SIG-M5 (cell line): ENCODE measurements around the gene PACSIN2.
"Not testable (repeated sequence)": the region's sequence is repeated elsewhere in the genome, so short reads cannot be mapped to it uniquely, and the experiment has no call there.

Experiments used
- DNase-seq: peaks from one replicate; lab custom pipeline; 2025; lab: John Stamatoyannopoulos, UW

PACSIN2 gene

GRCh38 chr22:42991010-42991651 is 23.8 kb downstream of the PACSIN2 start:
- no peak for DNase-seq

DNA sequence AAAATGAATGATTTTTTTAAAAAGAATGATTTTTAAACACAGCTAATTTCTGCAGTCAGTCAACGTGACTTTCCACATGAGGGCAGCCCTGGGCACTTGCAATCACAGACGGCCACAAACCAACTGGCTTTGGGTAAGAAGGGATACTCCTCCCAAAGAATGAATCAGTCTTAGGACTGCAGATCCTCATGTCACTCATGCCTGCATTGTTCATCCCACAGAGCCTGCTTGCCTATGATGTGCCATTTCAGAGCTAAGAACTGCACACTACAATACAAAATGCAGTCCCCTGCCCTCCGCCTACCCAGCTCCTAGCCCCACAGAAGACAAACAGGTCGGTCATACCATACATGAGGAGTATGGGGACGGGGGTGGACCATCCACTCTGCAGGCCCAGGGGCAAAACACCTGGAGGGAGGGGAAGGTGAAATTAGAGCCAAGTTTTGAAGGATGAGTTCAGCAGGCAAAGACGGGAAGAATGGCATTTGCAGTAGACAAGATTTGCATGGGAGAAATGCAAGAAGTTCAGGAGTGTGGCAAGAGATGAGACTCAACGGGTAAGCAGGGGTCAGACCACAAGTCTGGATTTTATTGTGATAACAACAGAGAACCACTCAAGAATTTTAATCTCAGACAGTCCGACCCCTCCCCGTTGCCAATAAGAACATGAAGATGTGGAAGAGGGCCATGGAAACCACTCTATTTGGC is 24.7 kb downstream of the PACSIN2 start:
- DNase-seq, result no peak

DNA sequence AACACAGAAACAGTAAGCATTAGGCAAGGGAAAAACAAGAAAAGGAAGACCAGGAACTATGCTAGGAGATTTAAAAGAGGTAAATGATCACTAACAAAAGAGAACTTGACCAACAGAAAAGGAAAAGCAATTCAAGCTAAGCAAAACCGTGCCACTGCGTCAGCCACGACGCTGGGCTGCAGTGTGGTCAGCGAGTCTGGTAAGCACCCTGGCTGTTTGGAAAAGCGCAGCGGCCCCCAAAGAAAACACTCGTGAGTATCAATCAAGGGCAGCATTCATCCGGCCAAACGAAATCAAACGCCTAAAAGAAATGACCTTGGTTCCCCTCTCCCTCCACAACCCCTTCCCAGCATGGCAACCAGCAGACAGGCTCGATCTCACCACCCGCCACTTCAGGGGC is 28.8 kb downstream of the PACSIN2 start:
- no peak for DNase-seq

DNA sequence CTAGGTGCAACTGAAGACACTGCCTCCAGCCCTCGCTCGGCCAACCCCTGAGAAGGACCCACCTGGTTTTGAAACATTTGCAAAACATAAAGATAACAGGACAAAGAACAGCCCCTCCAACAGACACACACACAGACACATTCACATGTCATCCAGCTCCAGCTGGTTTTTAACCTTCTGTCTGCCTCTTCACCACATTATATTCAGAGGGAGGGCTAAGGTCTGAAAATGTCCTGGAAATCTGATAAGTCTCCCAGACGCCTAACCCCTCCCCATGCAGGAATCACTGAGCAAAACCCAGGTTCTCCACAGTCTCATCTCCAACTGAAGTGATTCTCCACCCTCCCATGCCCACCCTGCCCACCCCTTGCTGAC is 29.4 kb downstream of the PACSIN2 start:
- no peak for DNase-seq

GRCh38 chr22:42984814-42985530 is 30.0 kb downstream of the PACSIN2 start:
- no peak for DNase-seq

GRCh38 chr22:42984397-42984796 is 30.6 kb downstream of the PACSIN2 start:
- no peak for DNase-seq

- no peak for DNase-seq
Observed at GRCh38 chr22:42983470-42983869, 31.5 kb downstream of the PACSIN2 start.

- DNase-seq, result no peak
Observed at GRCh38 chr22:42979606-42980005, 35.3 kb downstream of the PACSIN2 start.

GRCh38 chr22:42978453-42979103 is 36.4 kb downstream of the PACSIN2 start:
- DNase-seq, result no peak

- no peak for DNase-seq
Observed at GRCh38 chr22:42977569-42977968, 37.4 kb downstream of the PACSIN2 start.

GRCh38 chr22:42976217-42976933 is 38.6 kb downstream of the PACSIN2 start:
- no peak for DNase-seq

DNA sequence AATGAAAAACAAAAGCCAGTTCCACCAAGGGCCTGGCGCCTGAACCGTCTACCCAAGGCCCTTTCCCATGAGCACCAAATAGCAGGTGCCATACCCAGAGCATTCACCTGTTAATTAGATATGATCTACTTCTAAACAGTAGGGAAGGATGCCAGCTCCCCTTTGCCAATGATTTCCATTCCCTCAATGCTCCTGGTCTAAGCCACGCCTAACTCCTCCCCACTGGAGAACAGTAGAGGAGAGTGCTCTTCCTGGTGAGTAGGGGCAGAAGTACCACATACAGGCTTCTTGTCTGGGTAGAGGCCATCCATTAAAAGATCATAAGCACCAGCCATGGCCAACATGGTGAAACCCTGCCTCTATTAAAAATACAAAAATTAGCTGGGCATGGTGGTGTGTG is 40.7 kb downstream of the PACSIN2 start:
- no peak for DNase-seq

GRCh38 chr22:42973536-42973881 is 41.4 kb downstream of the PACSIN2 start:
- no peak for DNase-seq

DNA sequence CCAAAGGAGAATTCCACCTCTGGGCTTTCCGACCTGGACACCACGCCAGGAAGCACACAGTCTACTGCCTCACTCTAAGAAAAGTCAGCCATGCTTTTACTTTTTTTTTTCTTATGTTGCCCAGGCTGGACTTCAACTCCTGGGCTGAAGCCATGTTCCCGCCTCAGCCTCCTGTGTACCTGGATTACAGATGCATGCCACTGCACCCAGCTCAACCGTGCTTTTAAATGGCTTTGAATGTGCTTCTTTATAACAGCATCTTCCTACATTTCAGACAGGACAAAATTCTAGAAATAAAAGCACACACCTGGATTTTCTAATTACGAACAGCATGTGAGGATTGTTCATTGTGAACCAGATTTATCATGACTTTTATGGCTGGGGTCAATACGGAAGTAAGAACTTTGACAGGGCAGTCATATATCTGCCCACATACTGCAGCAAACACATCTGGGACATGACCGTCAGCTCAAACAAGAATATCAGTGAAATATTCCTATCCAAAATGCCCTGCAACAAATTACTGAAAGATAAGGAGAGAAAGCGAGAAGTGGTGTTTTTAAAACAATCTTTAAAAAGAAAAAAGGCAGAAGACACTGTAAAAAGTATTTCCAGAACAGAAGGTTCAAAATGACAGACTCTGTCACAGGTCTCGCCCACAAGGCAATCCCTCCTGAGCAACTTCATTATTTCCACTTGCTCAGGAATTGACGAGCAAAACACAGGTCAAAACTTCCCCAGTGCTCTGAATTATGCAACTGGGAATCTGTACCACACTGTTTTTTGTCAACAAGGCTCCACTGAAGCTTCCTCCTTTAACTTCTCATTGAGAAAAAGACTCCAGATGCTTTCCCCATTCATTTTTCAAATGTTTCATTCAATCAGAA is 42.1 kb downstream of the PACSIN2 start:
- no peak for DNase-seq

DNA sequence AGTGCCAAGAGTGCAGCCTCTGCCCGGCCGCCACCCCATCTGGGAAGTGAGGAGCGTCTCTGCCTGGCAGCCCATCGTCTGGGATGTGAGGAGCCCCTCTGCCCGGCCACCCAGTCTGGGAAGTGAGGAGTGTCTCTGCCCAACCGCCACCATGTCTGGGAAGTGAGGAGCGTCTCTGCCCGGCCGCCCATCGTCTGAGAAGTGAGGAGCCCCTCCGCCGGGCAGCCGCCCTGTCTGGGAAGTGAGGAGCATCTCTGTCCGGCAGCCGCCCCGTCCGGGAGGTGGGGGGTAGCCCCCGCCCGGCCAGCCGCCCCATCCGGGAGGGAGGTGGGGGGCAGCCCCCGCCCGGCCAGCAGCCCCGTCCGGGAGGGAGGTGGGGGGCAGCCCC is 43.5 kb downstream of the PACSIN2 start:
- DNase-seq, result not testable (repeated sequence)

DNA sequence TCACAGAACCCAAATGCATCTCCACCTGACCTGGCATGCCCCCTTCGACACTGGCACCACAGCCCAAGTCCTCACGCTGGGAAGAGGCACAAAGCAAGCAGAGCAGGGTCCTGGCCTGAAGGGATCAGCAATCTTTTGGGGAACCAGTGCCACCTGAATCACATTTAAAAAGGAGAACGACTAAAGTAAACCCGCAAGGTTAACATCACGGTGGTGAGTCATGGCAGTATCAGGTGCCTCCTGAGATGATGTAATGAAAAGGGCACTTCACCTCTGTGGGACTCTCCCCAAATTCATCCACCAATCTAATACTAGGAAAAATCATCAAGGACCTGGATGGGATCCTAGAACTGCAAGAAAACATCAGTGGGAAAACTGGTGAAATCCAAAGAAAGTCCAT is 44.9 kb downstream of the PACSIN2 start:
- no peak for DNase-seq

GRCh38 chr22:42969348-42969975 is 45.5 kb downstream of the PACSIN2 start:
- no peak for DNase-seq

DNA sequence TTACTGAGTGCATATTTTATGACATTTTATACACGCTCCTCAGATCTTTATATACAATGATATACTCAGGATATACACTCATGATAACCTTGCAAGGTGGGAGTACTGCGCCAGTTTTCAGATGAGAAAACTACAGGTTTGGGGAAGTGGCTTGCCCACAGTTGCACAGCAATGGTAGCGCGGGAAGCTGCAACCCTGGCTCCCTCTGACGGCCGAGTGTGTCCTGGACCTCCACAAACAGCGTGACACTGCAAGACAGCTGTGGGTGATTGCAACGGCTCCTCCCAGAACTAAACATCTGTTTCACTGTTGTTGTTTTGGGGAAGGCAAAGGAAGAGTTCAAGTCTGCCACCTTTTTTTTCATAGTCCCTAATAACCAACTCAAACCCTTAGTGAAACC is 47.0 kb downstream of the PACSIN2 start:
- no peak for DNase-seq

GRCh38 chr22:42967005-42967404 is 47.9 kb downstream of the PACSIN2 start:
- no peak for DNase-seq

- DNase-seq, result no peak
Observed at GRCh38 chr22:42966497-42966896, 48.5 kb downstream of the PACSIN2 start.
